ENCODE results near the gene MEIS2. TPM values are rescaled to one million over a fixed set of nuclear protein-coding genes. Genes with fewer than 3 reads are reported as not detected.

MEIS2 gene
- total and polyA plus RNA-seq, 2 donors (not counting 3 experiments of a cell fraction or from before 2014, with no cell fraction given) = 22.5 to 26.2 TPM

DNA sequence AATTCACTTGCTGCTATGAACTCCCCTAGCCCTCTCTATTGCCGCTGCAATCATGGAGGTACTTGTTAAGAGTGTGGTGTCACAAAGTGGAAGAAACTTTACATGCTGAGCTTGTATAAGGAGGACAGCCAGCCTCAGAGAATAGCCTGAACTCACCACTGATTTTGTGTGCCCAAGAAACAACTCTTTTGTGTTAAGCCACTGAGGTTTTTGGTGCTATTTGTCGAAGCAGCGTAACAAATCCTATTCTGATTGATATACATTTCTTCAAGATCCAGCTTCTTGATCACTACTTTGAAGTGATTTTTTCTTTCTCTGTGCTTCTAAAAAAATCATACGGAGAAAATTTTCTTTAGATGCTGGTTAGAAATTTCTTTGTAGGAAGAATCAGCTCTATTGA, 132.4 kb downstream of the MEIS2 start:
- Histone ChIP-seq H3K27ac (ENCODE audit: insufficient read depth, low read depth, low read length) (no peak overlapping the region), H3K27me3 (ENCODE audit: control insufficient read depth in 2 of 2, insufficient read depth in 2 of 2, low read length in 2 of 2) (no peaks in the 10 kb centered on the region), H4K20me1 (replicated peaks; ENCODE audit: control insufficient read depth, extremely low read depth, insufficient read depth, low read length) (no peaks in the 10 kb centered on the region), H2AFZ (ENCODE audit: low read depth, low read length) (no peak overlapping the region), H3K9me1 (replicated peaks; ENCODE audit: control insufficient read depth, extremely low read depth, insufficient read depth, low read length) (peaks cover 2% of the 10 kb centered on the region), H3K4me2 (ENCODE audit: insufficient read depth, low read length) (no peak overlapping the region), H3K9me3 (replicated peaks; ENCODE audit: control insufficient read depth, insufficient read depth, low read length) (no peaks in the 10 kb centered on the region), H3K4me1 (ENCODE audit: control insufficient read depth, extremely low read depth, insufficient read depth, low read length) (no peaks in the 10 kb centered on the region), H3K79me2 (ENCODE audit: control insufficient read depth, insufficient read depth, low read length) (no peaks in the 10 kb centered on the region), H3K4me3 (replicated peaks in 1 of 3; ENCODE audit: insufficient read depth in 1 of 3, low read depth in 1 of 3, low read length in 3 of 3) (no peak overlapping the region), H3K9ac (replicated peaks; ENCODE audit: extremely low read depth, insufficient read depth, low read length) (no peak overlapping the region), H3K36me3 (ENCODE audit: control insufficient read depth in 2 of 2, extremely low read depth in 1 of 2, insufficient read depth in 2 of 2, low read length in 2 of 2) (no peaks in the 10 kb centered on the region)
- no peak for FAIRE-seq
- no peak for TF ChIP-seq MYC (IDR thresholded peaks at IDR 0.05; ENCODE audit: low read depth, low read length)
- no peak for TF ChIP-seq POLR2AphosphoS5 (IDR thresholded peaks at IDR 0.05; ENCODE audit: insufficient read depth, low read depth, low read length)
- no peak for TF ChIP-seq POLR2A (IDR thresholded peaks at IDR 0.05; ENCODE audit: low read depth, low read length)
- TF ChIP-seq EZH2 (IDR thresholded peaks at IDR 0.05; ENCODE audit: borderline replicate concordance, low read depth, low read length, severe bottlenecking) = no peak
- TF ChIP-seq GATA2 (IDR thresholded peaks at IDR 0.05; ENCODE audit: insufficient read depth, insufficient read length, low read depth, low read length) = no peak
- TF ChIP-seq, protein P1, sequence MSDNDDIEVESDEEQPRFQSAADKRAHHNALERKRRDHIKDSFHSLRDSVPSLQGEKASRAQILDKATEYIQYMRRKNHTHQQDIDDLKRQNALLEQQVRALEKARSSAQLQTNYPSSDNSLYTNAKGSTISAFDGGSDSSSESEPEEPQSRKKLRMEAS (IDR thresholded peaks at IDR 0.05; ENCODE audit: insufficient read depth, insufficient read length) = no peak
- TF ChIP-seq CTCF (IDR thresholded peaks at IDR 0.05; ENCODE audit: extremely low read depth in 1 of 2, insufficient read depth in 1 of 2, low read depth in 1 of 2, low read length in 2 of 2) = no peak
- no peak for TF ChIP-seq FOS (IDR thresholded peaks at IDR 0.05; ENCODE audit: borderline replicate concordance, insufficient read depth, low read length)
- no peak for TF ChIP-seq JUN (IDR thresholded peaks at IDR 0.05; ENCODE audit: borderline replicate concordance, insufficient read depth, insufficient read length, low read depth)
- intact Hi-C loops (cut with micrococcal nuclease) (no loop called here), dilution Hi-C loops (cut with MboI; ENCODE audit: extremely low pct_ligation_motif_present, low sequenced_read_pairs) (no loop called here)
- ChIA-PET POLR2A (no interaction called here), CTCF (interaction anchor here (0.6 to 2.2 kb wide), 4 partner anchors 8 to 276 kb away, joined by 3 to 7 read pairs (median 4); no protein-coding TSS in a partner anchor)
- no TSS peak for BruUV-seq (replicated peaks)
- DNase-seq (ENCODE audit: low read depth, low spot score) = no peak
